Ishikawa (cell line): ENCODE measurements around the gene CMSS1.

ENCODE experiments used
- CEBPB ChIP-seq: IDR thresholded peaks from 2 replicates; pipeline ENCODE4 v1.6.1; 2012
- CREB1 ChIP-seq: IDR thresholded peaks from 2 replicates; pipeline ENCODE4 v1.6.1; 2012; ENCODE audit warnings: low read depth
- EGR1 ChIP-seq: IDR thresholded peaks from 2 replicates; pipeline ENCODE4 v1.6.1; 2012
- EP300 ChIP-seq: IDR thresholded peaks from 2 replicates; pipeline ENCODE4 v1.6.1; 2012; ENCODE audit warnings: borderline replicate concordance
- FOXM1 ChIP-seq: IDR thresholded peaks from 2 replicates; pipeline ENCODE4 v1.6.1; 2012; ENCODE audit warnings: low read depth, borderline replicate concordance
- NFIC ChIP-seq: IDR thresholded peaks from 2 replicates; pipeline ENCODE4 v1.6.1; 2012
- RAD21 ChIP-seq: IDR thresholded peaks from 2 replicates; pipeline ENCODE4 v1.6.1; 2012; ENCODE audit warnings: low read depth
- TAF1 ChIP-seq: IDR thresholded peaks from 2 replicates; pipeline ENCODE4 v1.6.1; 2012; ENCODE audit warnings: low read depth, mild to moderate bottlenecking
- TCF12 ChIP-seq: IDR thresholded peaks from 2 replicates; pipeline ENCODE4 v1.6.1; 2012; ENCODE audit warnings: low read depth
- TEAD4 ChIP-seq: IDR thresholded peaks from 2 replicates; pipeline ENCODE4 v1.6.1; 2012
- YY1 ChIP-seq: IDR thresholded peaks from 2 replicates; pipeline ENCODE4 v1.6.1; 2012; ENCODE audit warnings: low read depth
- ZBTB7A ChIP-seq: IDR thresholded peaks from 2 replicates; pipeline ENCODE4 v1.6.1; 2012; ENCODE audit warnings: low read depth
- TF ChIP-seq, protein P1 (sequence below): IDR thresholded peaks from 2 replicates; pipeline ENCODE4 v1.6.1; 2012
- TF ChIP-seq, protein P2 (sequence below): IDR thresholded peaks from 2 replicates; pipeline ENCODE4 v1.6.1; 2012
- TF ChIP-seq, protein P3 (sequence below): IDR thresholded peaks from 2 replicates; pipeline ENCODE4 v1.6.1; 2012; ENCODE audit warnings: low read depth, mild to moderate bottlenecking

Gene CMSS1

DNA sequence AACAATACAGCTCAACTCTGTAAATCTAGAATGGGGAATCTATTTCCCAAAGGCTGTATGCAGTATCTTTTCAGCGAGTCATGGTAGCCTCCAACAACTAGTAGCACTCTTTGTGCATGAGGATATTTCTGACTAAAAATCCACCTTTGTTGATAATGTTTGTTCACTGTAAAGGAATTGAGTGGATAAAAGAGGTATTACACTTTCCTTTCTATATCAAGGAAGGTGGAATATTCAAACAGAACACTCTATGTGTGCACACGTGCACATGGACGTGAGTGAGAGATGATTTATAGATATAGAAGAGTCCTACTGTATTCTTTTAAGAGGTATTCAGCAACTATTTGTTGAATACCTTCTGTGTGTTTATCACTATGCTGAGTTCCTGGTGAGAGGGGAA, 68.2 kb downstream of the CMSS1 start:
- TF ChIP-seq, protein P1, sequence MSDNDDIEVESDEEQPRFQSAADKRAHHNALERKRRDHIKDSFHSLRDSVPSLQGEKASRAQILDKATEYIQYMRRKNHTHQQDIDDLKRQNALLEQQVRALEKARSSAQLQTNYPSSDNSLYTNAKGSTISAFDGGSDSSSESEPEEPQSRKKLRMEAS = no peak
- no peak for TF ChIP-seq YY1
- TF ChIP-seq CREB1 = no peak
- no peak for TF ChIP-seq FOXM1
- no peak for TF ChIP-seq CEBPB
- no peak for TF ChIP-seq EP300
- TF ChIP-seq, protein P2, sequence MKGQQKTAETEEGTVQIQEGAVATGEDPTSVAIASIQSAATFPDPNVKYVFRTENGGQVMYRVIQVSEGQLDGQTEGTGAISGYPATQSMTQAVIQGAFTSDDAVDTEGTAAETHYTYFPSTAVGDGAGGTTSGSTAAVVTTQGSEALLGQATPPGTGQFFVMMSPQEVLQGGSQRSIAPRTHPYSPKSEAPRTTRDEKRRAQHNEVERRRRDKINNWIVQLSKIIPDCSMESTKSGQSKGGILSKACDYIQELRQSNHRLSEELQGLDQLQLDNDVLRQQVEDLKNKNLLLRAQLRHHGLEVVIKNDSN = no peak
- TF ChIP-seq EGR1 = no peak
- TF ChIP-seq ZBTB7A = no peak
- TF ChIP-seq TCF12 = no peak
- no peak for TF ChIP-seq RAD21
- no peak for TF ChIP-seq TEAD4
- no peak for TF ChIP-seq TAF1
- TF ChIP-seq, protein P3, sequence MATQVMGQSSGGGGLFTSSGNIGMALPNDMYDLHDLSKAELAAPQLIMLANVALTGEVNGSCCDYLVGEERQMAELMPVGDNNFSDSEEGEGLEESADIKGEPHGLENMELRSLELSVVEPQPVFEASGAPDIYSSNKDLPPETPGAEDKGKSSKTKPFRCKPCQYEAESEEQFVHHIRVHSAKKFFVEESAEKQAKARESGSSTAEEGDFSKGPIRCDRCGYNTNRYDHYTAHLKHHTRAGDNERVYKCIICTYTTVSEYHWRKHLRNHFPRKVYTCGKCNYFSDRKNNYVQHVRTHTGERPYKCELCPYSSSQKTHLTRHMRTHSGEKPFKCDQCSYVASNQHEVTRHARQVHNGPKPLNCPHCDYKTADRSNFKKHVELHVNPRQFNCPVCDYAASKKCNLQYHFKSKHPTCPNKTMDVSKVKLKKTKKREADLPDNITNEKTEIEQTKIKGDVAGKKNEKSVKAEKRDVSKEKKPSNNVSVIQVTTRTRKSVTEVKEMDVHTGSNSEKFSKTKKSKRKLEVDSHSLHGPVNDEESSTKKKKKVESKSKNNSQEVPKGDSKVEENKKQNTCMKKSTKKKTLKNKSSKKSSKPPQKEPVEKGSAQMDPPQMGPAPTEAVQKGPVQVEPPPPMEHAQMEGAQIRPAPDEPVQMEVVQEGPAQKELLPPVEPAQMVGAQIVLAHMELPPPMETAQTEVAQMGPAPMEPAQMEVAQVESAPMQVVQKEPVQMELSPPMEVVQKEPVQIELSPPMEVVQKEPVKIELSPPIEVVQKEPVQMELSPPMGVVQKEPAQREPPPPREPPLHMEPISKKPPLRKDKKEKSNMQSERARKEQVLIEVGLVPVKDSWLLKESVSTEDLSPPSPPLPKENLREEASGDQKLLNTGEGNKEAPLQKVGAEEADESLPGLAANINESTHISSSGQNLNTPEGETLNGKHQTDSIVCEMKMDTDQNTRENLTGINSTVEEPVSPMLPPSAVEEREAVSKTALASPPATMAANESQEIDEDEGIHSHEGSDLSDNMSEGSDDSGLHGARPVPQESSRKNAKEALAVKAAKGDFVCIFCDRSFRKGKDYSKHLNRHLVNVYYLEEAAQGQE = no peak
- TF ChIP-seq NFIC = no peak

DNA sequence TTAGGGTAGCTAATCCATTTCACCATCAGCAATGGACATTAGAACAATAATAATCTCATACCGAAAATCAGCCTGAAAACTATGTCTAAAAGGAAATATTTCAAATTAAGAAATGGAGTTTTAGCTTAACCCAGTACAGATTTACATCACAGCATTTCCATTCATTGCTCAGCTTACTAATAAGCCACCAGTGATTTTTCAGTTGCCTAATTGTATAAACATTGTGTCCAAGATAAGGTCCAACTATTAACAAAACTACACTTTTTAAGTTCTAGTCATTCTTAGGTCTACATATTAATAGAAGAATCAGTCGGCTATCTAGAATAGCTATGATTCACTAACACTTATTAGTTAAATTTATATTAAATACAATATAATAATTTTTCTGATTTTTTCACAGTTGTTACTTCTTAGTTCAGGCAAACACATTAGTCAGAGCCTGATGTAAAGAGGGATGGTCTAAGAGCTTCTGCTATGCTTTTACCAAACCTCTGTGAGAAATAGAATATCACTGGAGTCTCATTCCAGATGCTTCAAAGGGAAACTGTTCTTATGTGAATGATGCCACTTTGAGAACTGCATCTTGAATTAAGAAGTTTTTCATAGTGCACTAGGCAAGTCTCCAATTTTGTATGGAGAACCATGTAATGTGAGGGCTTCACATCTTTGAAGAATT, 74.1 kb downstream of the CMSS1 start:
- TF ChIP-seq TCF12 (no peak), TAF1 (no peak), ZBTB7A (no peak)

DNA sequence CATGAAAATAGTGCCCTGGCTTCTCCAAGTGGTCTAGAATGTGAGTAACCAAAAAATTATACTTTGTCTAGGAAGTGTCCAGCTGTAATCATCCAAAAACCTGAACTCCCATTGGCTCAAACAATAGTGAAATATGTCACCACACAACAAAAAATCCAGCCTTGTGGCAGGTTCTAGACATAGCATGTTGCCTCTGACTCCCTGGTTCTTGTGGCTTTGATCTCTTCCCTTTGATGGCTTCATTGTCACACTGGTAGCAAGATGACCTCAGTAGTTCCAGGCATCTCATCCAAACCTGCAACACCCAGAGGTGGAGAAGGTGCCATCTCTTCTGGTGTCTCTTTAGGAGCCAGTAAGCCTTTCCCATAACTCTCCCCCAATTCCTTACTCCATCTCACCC, 74.7 kb downstream of the CMSS1 start:
- TF ChIP-seq, protein P3 = no peak
- TF ChIP-seq YY1 = no peak
- no peak for TF ChIP-seq FOXM1
- TF ChIP-seq, protein P2 = no peak
- no peak for TF ChIP-seq NFIC
- no peak for TF ChIP-seq TAF1
- no peak for TF ChIP-seq TEAD4
- TF ChIP-seq CREB1 = no peak
- no peak for TF ChIP-seq ZBTB7A
- no peak for TF ChIP-seq RAD21
- no peak for TF ChIP-seq CEBPB
- TF ChIP-seq EGR1 = no peak
- no peak for TF ChIP-seq EP300
- TF ChIP-seq, protein P1 = no peak

DNA sequence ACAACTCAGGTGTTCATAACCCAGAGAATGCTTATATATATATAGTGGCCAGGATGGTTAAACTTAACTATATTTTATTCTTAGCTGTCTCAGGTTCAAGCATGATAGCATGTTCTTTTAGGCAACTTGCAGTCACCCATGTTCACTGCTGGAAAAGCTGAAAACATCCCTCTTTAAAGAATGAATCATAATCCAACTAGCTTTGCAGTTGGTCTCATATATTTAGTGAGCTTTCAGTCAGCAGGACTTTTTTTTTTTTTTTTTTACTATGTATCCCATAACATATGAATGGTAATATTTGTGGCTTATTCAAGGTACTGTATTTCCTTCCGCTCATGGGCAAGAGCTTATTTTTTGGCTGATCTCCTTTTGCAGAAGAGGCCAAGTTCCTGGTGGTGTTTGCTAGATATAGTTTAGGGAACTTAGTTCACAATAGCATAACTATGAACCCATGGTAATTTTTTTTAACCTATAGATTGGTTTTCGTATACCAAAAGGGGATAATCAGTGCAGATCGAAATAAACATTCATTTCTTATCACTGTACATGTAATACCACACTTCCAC, 77.6 kb downstream of the CMSS1 start:
- TF ChIP-seq RAD21 (no peak), ZBTB7A (no peak)
- TF ChIP-seq, protein P1 = no peak

DNA sequence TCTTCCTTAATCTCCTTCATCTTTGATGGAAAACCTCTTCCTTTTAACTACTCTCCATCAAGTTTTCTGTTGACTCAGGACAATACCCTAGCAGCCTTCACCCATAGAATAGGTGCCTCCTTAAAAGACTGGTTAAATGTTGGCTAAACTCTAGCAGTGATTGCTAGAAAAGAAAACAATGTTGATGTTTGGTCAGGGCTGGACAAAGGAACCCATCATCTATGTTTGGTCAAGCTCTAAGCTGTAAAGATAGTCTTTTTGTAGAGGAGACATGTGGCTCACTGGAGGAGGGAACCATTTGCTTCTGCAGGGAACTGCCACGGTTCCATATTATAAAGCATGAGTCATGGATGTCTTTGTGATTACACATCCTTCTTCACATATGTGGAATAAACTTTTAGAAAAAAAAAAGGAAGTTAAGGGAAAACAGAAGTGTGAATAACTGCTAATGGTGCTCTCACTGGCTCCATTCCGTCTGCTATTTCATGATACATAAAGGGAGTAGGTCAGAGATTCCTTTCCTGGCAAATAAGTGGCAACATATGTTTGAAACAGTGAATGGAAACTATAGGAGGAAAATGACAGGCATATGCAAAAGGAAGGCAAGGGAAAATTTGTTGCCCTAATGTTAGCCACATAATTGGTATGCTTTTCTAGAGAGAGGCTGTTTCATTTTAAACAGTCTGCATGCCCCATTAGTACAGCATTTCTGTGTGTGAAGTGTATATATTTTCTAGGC, 78.2 kb downstream of the CMSS1 start:
- TF ChIP-seq YY1 = no peak
- TF ChIP-seq CREB1 = no peak
- no peak for TF ChIP-seq ZBTB7A
- TF ChIP-seq TAF1 = no peak
- no peak for TF ChIP-seq TCF12
- no peak for TF ChIP-seq TEAD4
- TF ChIP-seq NFIC = no peak
- TF ChIP-seq CEBPB = no peak
- TF ChIP-seq, protein P2 = no peak
- TF ChIP-seq, protein P1 = no peak
